ENCODE results near the gene TSPAN11.

TSPAN11 gene

GRCh38 chr12:30997685-30998440 lies 71.3 kb downstream of the TSPAN11 start:
- Histone ChIP-seq H3K27me3 (ENCODE audit: insufficient read depth, poor library complexity, severe bottlenecking) (no peaks in the 10 kb centered on the region), H3K27ac (ENCODE audit: poor library complexity, severe bottlenecking) (no peak overlapping the region), H3K9me3 (ENCODE audit: severe bottlenecking) (no peaks in the 10 kb centered on the region), H3K4me3 (ENCODE audit: severe bottlenecking) (no peak overlapping the region), H3K36me3 (ENCODE audit: low read depth) (no peaks in the 10 kb centered on the region), H3K4me1 (ENCODE audit: insufficient read depth, poor library complexity, severe bottlenecking) (no peaks in the 10 kb centered on the region)
- ATAC-seq (ENCODE audit: low read depth), result no peak
- DNase-seq (ENCODE audit: low spot score), result no peak
- TF ChIP-seq, protein P1, sequence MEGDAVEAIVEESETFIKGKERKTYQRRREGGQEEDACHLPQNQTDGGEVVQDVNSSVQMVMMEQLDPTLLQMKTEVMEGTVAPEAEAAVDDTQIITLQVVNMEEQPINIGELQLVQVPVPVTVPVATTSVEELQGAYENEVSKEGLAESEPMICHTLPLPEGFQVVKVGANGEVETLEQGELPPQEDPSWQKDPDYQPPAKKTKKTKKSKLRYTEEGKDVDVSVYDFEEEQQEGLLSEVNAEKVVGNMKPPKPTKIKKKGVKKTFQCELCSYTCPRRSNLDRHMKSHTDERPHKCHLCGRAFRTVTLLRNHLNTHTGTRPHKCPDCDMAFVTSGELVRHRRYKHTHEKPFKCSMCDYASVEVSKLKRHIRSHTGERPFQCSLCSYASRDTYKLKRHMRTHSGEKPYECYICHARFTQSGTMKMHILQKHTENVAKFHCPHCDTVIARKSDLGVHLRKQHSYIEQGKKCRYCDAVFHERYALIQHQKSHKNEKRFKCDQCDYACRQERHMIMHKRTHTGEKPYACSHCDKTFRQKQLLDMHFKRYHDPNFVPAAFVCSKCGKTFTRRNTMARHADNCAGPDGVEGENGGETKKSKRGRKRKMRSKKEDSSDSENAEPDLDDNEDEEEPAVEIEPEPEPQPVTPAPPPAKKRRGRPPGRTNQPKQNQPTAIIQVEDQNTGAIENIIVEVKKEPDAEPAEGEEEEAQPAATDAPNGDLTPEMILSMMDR (IDR thresholded peaks at IDR 0.05; ENCODE audit: poor library complexity, severe bottlenecking), result no peak

DNA sequence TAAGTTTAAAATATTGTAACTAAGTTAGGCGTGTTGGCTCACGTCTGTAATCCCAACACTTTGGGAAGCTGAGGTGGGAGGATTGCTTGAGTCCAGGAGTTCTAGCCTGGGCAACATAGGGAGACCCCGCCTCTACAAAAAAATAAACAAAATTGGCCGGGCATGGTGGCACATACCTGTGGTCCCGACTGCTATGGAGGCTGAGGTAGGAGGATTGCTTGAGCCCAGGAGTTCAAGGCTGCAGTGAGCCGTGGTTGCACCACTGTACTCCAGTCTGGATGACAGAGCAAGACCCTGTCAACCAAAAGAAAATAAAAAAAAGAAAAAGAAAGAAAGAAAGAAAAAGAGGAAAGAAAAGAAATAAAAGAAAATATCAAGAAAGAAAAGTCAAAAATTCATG lies 72.5 kb downstream of the TSPAN11 start:
- H3K9me3 ChIP-seq (ENCODE audit: severe bottlenecking), result no peaks in the 10 kb centered on the region
- DNase-seq (ENCODE audit: low spot score), result no peak
- no peak for ATAC-seq (ENCODE audit: low read depth)
- no peaks in the 10 kb centered on the region for H3K36me3 ChIP-seq (ENCODE audit: low read depth)
- no peaks in the 10 kb centered on the region for H3K27me3 ChIP-seq (ENCODE audit: insufficient read depth, poor library complexity, severe bottlenecking)
- no peak overlapping the region for H3K4me3 ChIP-seq (ENCODE audit: severe bottlenecking)
- TF ChIP-seq, protein P1 (IDR thresholded peaks at IDR 0.05; ENCODE audit: poor library complexity, severe bottlenecking), result no peak
- H3K4me1 ChIP-seq (ENCODE audit: insufficient read depth, poor library complexity, severe bottlenecking), result no peaks in the 10 kb centered on the region
- H3K27ac ChIP-seq (ENCODE audit: poor library complexity, severe bottlenecking), result no peak overlapping the region

GRCh38 chr12:30999723-31000122 lies 73.2 kb downstream of the TSPAN11 start:
- DNase-seq (ENCODE audit: low spot score) (no peak), ATAC-seq (ENCODE audit: low read depth) (no peak)
- no peaks in the 10 kb centered on the region for H3K27me3 ChIP-seq (ENCODE audit: insufficient read depth, poor library complexity, severe bottlenecking)
- no peak overlapping the region for H3K27ac ChIP-seq (ENCODE audit: poor library complexity, severe bottlenecking)
- no peaks in the 10 kb centered on the region for H3K9me3 ChIP-seq (ENCODE audit: severe bottlenecking)
- TF ChIP-seq, protein P1 (IDR thresholded peaks at IDR 0.05; ENCODE audit: poor library complexity, severe bottlenecking), result no peak
- H3K36me3 ChIP-seq (ENCODE audit: low read depth), result no peaks in the 10 kb centered on the region
- H3K4me1 ChIP-seq (ENCODE audit: insufficient read depth, poor library complexity, severe bottlenecking), result no peaks in the 10 kb centered on the region
- no peak overlapping the region for H3K4me3 ChIP-seq (ENCODE audit: severe bottlenecking)

DNA sequence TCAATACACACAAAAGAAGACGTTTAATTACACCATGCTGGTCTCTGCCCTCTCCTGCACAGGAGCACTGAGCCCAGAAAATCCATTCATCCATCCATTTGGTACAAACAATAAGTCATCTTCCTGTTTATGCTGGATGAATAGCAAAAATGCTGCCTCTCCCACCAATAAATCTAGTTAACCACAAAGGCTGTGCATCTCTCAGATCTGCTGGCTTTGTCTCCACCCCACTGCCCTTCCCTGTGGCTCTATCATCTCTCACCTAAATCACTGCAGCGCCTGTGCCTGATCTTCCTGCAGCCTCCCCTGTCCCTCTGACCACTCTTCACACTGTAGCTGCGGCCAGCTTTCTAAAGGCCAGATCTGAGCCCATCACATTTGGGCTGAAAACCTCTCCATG lies 74.2 kb downstream of the TSPAN11 start:
- TF ChIP-seq, protein P1 (IDR thresholded peaks at IDR 0.05; ENCODE audit: poor library complexity, severe bottlenecking), result no peak
- no peak overlapping the region for H3K27ac ChIP-seq (ENCODE audit: poor library complexity, severe bottlenecking)
- no peaks in the 10 kb centered on the region for H3K4me1 ChIP-seq (ENCODE audit: insufficient read depth, poor library complexity, severe bottlenecking)
- ATAC-seq (ENCODE audit: low read depth), result peak; percentile 27; the same call in 2 of the 3 replicates
- no peak overlapping the region for H3K4me3 ChIP-seq (ENCODE audit: severe bottlenecking)
- DNase-seq (ENCODE audit: low spot score), result no peak
- H3K36me3 ChIP-seq (ENCODE audit: low read depth), result no peaks in the 10 kb centered on the region
- no peaks in the 10 kb centered on the region for H3K27me3 ChIP-seq (ENCODE audit: insufficient read depth, poor library complexity, severe bottlenecking)
- no peaks in the 10 kb centered on the region for H3K9me3 ChIP-seq (ENCODE audit: severe bottlenecking)

Measured in RWPE2 (cell line).